ENCODE measurements around the gene CRNN. TPM values are rescaled to one million over a fixed set of nuclear protein-coding genes. Genes with fewer than 3 reads are reported as not detected.

The CRNN gene
- polyA plus RNA-seq, 2 of the 4 experiments (the other 2 are of a cell fraction): not detected

DNA sequence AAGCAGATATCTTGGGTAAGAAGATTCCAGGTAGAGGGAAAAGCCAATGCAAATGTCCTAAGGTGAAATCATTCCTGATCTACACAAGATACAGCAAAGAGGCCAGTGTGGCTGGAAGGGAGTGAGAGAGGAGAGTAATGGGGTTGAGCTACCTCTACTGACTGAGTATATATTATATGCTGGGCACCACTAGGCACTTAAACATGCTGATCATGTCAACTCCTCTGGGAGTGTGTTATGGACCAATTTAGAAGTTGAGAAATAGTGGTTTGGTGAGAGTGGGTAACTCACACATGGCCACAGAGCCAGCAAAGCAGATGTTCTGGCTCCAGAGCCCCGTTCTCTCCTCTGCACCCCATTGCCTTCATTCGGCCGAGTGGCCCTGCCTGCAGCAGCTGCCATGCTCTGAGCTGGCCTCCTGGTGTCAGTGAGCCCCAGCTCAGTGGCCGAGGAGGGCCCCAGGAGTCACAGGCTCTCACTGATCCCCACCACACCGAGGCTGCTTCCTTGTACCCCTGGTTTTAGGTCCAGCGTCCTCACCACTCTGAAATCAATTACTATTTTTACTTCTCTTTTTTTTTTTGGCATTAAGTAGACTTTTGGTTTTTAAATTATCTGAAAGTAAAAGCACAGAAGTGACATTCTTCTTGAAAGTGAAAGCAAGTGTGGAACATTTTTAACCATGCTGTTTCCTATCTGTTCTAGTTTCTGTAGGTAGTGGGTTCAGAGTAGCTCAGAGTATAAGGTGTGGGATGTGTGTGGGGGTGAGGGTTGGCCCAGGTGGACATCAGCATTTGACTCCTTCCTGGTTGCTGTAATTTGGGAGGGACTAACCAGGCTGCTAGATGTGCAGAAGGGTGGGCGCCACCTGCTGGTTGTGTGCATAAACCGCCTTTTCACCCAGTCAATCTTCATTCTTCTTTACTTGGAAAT is 45.8 kb upstream of the CRNN start:
- H3K4me2 ChIP-seq: peak overlapping the region; percentile 31; the same call in 1 of the 3 replicates
- DNase-seq (ENCODE audit: low read depth in 1 of 2, low spot score in 1 of 2) (peak; percentile 39 to 83), ATAC-seq (peak; percentile 61 to 86; a peak in 4 of 6 replicates), FAIRE-seq (no peak)
- peak overlapping the region in 1 of 2 experiments; percentile 15; a peak in 1 of 6 replicates for H3K27ac ChIP-seq
- 44% methylated on average over 8 of the region's 8 CpGs for WGBS (ENCODE audit: missing lambda C conversion rate)
- H3K4me3 ChIP-seq: no peak overlapping the region
- no peaks in the 10 kb centered on the region for H3K4me1 ChIP-seq
- H3K9me3 ChIP-seq: no peaks in the 10 kb centered on the region; the same call in 2 of the 3 replicates
- ChIA-PET POLR2A (no interaction called here), CTCF (interaction anchor here (0.8 to 4.5 kb wide), 40 partner anchors 8 to 1263 kb away, joined by 3 to 161 read pairs (median 9); partner anchors contain the start of genes LCE5A and THEM4)
- TF ChIP-seq GATA3 (IDR thresholded peaks at IDR 0.05; ENCODE audit: borderline replicate concordance) (no peak), CHD4 (IDR thresholded peaks at IDR 0.05; ENCODE audit: borderline replicate concordance) (no peak), EHF (CRISPR knock-in tag; IDR thresholded peaks at IDR 0.05) (no peak), RNF2 (IDR thresholded peaks at IDR 0.05; ENCODE audit: borderline replicate concordance, low read depth) (no peak), SMC3 (IDR thresholded peaks at IDR 0.05) (0 out of 3 replicates have a peak, but pooled peaks have one; percentile 24)
- TF ChIP-seq, protein P1, sequence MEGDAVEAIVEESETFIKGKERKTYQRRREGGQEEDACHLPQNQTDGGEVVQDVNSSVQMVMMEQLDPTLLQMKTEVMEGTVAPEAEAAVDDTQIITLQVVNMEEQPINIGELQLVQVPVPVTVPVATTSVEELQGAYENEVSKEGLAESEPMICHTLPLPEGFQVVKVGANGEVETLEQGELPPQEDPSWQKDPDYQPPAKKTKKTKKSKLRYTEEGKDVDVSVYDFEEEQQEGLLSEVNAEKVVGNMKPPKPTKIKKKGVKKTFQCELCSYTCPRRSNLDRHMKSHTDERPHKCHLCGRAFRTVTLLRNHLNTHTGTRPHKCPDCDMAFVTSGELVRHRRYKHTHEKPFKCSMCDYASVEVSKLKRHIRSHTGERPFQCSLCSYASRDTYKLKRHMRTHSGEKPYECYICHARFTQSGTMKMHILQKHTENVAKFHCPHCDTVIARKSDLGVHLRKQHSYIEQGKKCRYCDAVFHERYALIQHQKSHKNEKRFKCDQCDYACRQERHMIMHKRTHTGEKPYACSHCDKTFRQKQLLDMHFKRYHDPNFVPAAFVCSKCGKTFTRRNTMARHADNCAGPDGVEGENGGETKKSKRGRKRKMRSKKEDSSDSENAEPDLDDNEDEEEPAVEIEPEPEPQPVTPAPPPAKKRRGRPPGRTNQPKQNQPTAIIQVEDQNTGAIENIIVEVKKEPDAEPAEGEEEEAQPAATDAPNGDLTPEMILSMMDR (IDR thresholded peaks at IDR 0.05): peak; percentile 69

DNA sequence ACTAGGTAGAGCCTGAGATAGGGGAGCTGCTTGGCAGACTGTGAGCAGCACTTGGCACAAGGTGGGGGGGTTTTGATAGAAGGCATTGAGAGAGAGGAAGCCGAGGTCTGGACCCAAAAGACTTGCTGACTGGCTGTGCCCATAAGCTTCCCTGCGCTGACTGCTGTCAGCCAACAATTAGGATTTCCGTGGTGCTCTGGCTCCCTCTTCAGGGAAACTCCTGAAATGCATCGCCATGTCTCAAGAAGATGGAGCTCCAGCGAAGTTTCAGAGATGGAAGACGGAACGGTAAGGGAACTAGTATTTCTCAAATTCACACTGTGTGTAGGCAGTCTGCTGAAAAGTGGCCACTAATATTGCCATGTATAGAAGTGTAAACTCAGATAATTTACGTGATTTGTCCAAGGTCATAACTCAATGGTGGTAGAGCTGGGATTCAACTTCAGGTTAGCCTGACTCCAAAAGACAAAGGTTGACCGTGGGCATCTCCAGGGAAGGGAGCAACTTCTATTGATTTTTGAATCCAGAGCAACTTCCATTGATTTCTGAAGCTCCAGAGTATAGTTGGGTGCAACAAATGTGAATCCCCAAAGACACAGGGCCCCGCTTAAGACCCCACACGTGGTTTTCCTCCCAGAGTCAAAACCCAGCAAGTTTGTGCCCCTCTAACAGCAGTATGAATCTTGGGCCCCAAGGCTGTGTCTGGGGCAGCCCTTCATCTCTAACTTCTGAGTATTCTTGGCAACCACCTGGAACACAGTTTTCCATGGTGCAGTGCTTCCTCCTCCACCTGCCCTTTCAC is 44.5 kb upstream of the CRNN start:
- no peaks in the 10 kb centered on the region for H3K4me1 ChIP-seq
- ChIA-PET POLR2A (interaction anchor here (0.5 to 1.6 kb wide), 4 partner anchors 54 to 424 kb away, joined by 3 to 9 read pairs (median 3); no protein-coding TSS in a partner anchor), CTCF (interaction anchor here (0.6 to 4.5 kb wide), 87 partner anchors 9 to 1262 kb away, joined by 3 to 161 read pairs (median 5); partner anchors contain the start of genes CRNN, FLG2, HRNR and THEM4)
- 25% methylated on average over 11 of the region's 11 CpGs for WGBS (ENCODE audit: missing lambda C conversion rate)
- FAIRE-seq (no peak), ATAC-seq (peak; percentile 86 to 88), DNase-seq (ENCODE audit: low read depth in 1 of 2, low spot score in 1 of 2) (peak; percentile 46 to 82)
- TF ChIP-seq, protein P2, sequence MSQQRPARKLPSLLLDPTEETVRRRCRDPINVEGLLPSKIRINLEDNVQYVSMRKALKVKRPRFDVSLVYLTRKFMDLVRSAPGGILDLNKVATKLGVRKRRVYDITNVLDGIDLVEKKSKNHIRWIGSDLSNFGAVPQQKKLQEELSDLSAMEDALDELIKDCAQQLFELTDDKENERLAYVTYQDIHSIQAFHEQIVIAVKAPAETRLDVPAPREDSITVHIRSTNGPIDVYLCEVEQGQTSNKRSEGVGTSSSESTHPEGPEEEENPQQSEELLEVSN (IDR thresholded peaks at IDR 0.05; ENCODE audit: borderline replicate concordance, low read depth): no peak
- TF ChIP-seq RFX5 (IDR thresholded peaks at IDR 0.05): no peak
- peak; percentile 6 for TF ChIP-seq MAFK (IDR thresholded peaks at IDR 0.05; ENCODE audit: partially characterized antibody)
- TF ChIP-seq JUN (IDR thresholded peaks at IDR 0.05): no peak
- no peak for TF ChIP-seq JUNB (IDR thresholded peaks at IDR 0.05)
- no peak for TF ChIP-seq HES2 (IDR thresholded peaks at IDR 0.05)
- no peak for TF ChIP-seq CHD2 (IDR thresholded peaks at IDR 0.05; ENCODE audit: low read length, partially characterized antibody)
- TF ChIP-seq RAD21 (conservative IDR thresholded peaks at IDR 0.05 in 1 of 2, IDR thresholded peaks at IDR 0.05 in 1 of 2): peak; percentile 86 to 90
- TF ChIP-seq ZSCAN20 (CRISPR knock-in tag; IDR thresholded peaks at IDR 0.05): no peak
- TF ChIP-seq, protein P1 (IDR thresholded peaks at IDR 0.05): peak; percentile 86
- no peak for TF ChIP-seq ZFP36 (IDR thresholded peaks at IDR 0.05; ENCODE audit: borderline replicate concordance, partially characterized antibody)
- TF ChIP-seq, protein P3, sequence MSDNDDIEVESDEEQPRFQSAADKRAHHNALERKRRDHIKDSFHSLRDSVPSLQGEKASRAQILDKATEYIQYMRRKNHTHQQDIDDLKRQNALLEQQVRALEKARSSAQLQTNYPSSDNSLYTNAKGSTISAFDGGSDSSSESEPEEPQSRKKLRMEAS (IDR thresholded peaks at IDR 0.05): no peak
- no peak for TF ChIP-seq EHMT2 (IDR thresholded peaks at IDR 0.05; ENCODE audit: low read depth)
- no peak for TF ChIP-seq HOXB5 (CRISPR knock-in tag; IDR thresholded peaks at IDR 0.05)
- peak; percentile 69 for TF ChIP-seq SMC3 (IDR thresholded peaks at IDR 0.05)
- TF ChIP-seq HOXB13 (CRISPR knock-in tag; IDR thresholded peaks at IDR 0.05; ENCODE audit: low read depth): no peak
- TF ChIP-seq HOXA7 (CRISPR knock-in tag; IDR thresholded peaks at IDR 0.05): no peak
- H3K4me2 ChIP-seq: peak overlapping the region; percentile 33; the same call in 2 of the 3 replicates
- H3K27ac ChIP-seq: no peak overlapping the region
- H3K4me3 ChIP-seq: no peak overlapping the region
- H3K9me3 ChIP-seq: no peaks in the 10 kb centered on the region

All from A549 (cell line).